Measurements from ENCODE around the gene HDAC6. TPM values are rescaled to one million over a fixed set of nuclear protein-coding genes. Genes with fewer than 3 reads are reported as not detected.
A peak's percentile ranks its signal among the peaks of the same experiment; 100 is the strongest.
"Not testable (repeated sequence)": the region's sequence is repeated elsewhere in the genome, so short reads cannot be mapped to it uniquely, and the experiment has no call there.

HDAC6 gene
- polyA plus RNA-seq, 4 donors = 123 to 209 (median 159) TPM

DNA sequence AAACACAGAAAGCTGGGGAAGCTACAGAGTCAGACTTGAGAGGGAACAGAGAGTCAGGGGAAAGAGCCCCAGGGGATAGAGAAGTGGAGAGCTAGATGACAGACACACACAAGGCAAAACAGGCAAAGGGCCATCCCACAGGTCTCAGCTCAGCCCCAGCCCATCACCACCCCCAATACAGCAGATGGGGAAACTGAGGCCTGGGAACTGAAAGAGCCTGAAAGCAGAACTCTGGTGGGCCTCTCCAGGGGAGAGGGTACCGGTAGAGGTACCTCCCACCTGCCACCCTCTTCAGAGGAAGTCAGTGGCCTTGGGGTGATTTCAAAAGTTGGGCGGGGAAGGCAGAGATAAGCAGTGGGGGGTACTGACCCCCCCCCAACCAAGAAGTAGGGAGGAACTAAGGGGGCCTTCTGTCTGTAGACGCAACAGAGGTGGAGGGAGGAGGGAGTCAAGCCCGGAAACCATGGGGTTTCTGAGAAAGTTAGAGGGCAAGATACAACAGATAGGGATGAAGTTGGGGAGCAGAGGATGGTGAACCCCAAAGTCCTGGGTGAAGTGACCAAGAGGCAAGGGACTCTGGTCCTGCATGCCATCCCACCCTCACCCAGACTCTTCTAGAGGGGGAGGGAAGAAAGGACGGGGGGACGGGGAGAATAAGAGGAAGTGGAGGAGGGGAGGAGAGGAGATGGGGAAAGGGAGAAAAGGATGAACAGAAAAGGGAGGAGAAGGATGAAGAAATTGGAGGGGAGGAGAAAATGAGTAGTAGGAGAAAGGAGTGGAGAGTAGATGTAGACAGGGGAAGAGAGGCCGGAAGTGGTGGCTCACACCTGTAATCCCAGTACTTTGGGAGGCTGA, 12.3 kb upstream of the HDAC6 start:
- DNase-seq (ENCODE audit: low read depth in 4 of 4, low spot score in 3 of 4) = no peak

DNA sequence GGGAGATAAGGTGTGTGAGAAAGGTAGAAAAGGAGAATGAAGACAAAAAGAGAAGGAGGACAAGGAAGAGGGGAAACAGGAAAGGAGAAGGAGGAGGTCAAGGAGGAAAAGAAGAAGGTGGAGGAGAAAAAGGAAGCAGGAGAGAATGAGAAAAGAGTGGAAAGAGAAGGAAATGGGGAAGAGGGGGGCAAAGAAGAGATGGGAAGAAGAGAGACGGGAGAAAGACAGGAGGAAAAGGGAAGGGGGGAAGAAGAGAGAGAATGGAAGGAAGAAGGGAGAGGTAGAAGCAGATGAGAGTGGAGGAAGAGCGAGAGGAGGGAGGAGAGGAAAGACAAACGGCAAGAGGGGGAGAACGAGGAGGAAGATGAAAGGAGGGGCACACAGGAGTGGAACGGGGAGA, 11.4 kb upstream of the HDAC6 start:
- DNase-seq (ENCODE audit: low read depth in 4 of 4, low spot score in 3 of 4) = no peak

DNA sequence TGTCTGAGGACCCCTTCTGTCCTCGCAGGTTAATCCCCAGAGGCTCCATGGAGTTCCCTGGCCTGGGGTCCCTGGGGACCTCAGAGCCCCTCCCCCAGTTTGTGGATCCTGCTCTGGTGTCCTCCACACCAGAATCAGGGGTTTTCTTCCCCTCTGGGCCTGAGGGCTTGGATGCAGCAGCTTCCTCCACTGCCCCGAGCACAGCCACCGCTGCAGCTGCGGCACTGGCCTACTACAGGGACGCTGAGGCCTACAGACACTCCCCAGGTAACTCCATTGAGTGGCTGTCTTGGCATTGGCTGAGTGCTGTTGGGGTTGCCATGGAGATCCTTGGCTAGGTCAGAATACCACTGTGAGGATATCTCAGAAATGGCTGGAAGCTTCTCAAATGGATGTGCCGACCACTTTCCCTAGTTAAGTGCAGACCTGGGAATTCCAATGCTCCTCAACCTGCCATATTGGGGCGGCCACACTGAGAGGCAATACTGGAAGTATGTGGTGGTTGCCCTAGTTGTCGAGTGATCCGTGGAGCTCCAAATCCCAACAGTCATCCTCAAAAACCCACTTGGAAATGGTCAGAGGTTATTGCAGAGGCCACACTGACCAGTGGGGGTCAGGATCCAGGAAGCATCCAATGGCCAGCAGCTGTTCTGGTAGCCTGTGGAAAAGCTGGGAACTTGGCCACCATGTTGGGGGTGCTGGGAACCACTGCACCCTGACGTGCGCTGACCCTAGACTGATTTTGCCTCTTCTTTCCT, 10.6 kb upstream of the HDAC6 start:
- no peak for DNase-seq (ENCODE audit: low read depth in 4 of 4, low spot score in 3 of 4)

DNA sequence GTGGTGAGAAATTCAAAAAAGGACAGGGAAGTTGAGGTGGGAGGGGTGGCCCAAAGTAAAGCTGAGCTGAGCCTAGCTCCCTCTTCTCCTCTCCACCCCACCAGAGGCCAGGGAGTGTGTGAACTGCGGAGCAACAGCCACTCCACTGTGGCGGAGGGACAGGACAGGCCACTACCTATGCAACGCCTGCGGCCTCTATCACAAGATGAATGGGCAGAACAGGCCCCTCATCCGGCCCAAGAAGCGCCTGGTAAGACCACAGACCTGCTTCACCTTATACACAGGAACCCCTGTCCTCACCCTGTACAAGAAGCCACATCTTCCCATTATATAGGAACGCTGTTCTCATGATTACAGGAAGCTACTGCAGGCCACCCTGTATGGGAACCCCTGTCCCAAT, 9.6 kb upstream of the HDAC6 start:
- no peak for DNase-seq (ENCODE audit: low read depth in 4 of 4, low spot score in 3 of 4)

DNA sequence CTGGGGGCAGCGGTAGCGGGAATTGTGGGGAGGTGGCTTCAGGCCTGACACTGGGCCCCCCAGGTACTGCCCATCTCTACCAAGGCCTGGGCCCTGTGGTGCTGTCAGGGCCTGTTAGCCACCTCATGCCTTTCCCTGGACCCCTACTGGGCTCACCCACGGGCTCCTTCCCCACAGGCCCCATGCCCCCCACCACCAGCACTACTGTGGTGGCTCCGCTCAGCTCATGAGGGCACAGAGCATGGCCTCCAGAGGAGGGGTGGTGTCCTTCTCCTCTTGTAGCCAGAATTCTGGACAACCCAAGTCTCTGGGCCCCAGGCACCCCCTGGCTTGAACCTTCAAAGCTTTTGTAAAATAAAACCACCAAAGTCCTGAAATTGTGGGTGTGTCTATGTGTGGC, 7.9 kb upstream of the HDAC6 start:
- DNase-seq (ENCODE audit: low read depth in 4 of 4, low spot score in 3 of 4) = no peak

DNA sequence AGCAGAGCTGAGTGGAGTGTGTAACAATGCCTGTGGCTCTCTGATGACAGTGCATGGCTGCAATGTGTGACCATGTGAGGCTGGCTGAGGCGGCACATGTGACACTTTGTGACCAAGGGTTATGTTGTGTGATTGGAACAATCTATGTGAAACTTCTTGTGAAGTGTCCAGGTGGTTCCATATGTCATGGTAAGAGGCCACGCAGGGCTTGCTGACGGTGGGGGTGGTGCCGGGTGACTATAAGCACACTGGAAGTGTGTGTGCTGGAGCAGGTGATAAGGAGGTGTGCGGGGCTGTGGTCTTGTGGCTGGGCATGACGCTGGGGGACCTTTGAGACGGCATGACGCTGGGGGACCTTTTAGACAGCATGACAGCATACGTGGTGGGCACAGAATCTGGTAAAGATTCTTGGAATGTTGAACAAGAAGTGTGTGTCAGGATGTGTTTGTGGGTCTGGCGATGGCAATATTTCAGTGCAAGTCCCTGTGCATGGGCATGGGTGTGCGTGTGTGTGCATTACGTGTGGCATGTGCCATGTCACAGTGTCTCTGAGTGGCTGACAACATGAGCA, 7.4 kb upstream of the HDAC6 start:
- DNase-seq (ENCODE audit: low read depth in 4 of 4, low spot score in 3 of 4) = no peak

DNA sequence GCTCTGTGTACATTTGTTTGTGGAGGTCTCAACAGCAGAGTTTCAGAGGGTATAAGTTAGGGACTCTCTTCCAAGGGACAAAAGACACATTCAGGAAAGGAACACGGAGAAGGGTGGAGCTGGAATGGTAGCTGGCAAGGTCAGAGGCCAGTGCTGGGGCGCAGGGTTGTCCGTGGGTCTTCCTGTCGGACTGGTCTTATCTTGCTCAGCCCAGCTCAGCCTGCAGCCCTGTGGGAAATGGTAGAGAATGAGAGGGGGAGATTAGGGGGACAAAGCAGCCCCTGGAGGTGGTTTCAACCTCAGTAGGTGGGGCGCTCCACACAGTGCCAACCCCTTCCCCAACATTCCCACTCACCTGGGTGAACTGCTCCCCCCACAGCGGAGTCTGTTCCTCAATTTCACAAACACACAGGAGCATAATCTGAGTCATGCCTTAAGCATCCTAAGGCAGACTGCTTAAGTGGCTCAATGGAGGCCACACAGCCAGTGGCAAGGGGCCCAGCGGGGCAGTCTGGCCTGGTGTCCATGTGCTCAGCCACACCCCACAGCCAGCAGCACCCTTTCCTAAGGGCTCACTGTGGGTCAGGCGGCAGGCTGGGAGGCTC, 6.9 kb upstream of the HDAC6 start:
- DNase-seq (ENCODE audit: low read depth in 4 of 4, low spot score in 3 of 4) = no peak

DNA sequence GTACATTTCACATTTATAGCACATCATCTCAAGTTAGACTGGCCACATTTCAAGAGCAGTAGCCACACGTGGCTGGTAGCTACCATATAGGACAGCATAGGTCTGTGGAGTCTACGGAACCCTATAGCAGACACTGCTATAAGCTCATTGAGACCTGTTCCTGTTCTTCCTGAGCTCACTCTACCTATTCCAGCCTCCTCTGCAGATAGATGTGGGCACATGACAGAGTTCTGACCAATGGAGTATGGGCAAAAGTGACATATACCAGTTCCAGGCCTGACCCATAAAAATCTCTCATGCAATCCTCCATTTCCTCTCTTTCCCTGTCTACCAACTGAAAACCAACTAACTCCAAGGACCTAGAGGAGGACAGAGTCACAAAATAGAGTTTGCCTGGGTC, 3.5 kb upstream of the HDAC6 start:
- no peak for DNase-seq (ENCODE audit: low read depth in 4 of 4, low spot score in 3 of 4)

DNA sequence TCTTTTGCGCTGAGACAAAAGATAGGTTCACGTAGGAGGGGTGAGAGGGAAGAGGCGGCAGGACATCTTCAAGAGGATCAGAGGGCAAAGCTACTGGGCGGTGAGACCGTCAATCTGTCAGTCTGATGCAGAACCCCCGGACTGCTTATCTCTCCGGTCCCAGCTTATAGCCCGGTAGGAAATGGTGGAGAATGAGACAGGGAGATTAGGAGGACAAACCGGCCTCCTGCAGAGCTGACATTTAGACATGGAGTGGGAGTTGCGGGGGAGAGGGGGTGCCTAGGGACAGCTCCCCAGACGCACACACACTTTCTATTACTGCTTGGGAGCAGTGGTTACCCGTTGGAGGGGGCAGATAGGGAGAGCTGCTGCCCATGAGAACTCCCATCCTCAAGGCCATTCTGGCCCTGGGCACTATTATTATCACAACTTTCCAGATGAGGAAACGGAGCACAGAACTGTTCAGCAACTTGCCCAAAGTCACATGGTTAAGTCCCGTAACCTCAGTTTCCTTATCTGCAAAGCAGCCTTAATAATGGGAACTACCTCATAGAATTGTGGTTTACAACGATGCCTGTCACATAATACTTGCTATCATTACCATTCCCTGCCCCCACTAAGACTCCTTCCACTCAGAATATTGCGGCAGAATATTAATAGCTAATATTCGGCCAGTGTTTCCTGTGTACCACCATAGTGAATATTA, 1.1 kb upstream of the HDAC6 start:
- DNase-seq (ENCODE audit: low read depth in 4 of 4, low spot score in 3 of 4) = no peak

DNA sequence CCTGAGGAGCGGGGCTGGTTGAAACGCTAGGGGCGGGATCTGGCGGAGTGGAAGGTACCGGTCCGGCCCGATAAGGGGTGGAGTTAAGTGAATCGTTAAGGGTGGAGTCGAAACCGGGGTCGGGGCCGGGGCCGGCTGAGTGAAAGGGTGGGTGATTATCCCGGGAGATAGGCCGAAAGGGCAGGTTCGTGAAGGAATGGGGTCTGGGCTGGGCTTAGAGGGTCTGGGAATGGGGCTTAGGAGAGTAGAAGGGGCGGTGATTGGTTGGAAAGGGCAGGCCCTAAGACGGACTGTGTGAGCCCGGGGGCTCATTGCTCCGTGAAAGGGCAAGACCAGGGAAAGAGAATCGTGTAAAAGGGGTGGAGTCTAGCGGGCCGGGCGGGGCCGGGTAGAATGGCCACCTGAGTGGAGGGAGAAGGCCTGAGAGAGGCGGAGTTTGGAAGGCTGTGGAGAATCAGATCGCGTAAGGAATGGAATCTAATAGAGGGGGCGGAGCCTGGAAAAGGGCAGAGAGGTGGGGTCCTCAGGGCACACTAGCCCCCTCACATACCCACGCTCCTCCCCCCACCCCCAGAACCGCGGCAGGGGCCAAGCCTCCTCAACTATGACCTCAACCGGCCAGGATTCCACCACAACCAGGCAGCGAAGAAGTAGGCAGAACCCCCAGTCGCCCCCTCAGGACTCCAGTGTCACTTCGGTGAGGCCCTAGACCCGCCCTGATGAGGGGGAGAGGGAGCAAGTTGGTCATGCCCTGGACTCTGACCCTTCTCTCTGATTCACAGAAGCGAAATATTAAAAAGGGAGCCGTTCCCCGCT, 430 bp downstream of the HDAC6 start:
- peak; percentile 41 to 57 (median 52) for DNase-seq (ENCODE audit: low read depth in 4 of 4, low spot score in 3 of 4)

DNA sequence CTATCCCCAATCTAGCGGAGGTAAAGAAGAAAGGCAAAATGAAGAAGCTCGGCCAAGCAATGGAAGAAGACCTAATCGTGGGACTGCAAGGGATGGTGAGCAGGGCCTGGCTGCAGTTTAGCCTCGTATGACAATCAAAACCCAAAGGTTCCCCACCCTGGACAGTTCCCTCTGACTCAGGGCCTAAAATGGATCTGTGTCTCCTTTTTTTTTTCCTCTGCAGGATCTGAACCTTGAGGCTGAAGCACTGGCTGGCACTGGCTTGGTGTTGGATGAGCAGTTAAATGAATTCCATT, 986 bp downstream of the HDAC6 start:
- DNase-seq (ENCODE audit: low read depth in 4 of 4, low spot score in 3 of 4) = no peak

DNA sequence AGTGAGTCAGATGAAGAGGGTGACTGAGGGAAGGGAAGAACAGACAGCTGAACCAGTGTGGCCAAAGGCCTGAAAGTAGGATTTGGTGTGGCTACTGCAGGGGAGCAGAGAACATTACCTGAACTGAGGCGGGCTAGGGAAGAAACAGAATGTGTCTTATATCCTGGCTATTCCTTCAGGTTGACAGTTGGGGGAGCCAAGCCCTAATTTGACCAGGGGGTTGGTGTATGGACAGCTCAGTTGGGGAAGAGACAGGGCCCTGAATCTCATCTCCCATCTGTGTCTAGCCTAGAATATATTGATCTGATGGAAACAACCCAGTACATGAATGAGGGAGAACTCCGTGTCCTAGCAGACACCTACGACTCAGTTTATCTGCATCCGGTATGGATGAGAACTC, 4.2 kb downstream of the HDAC6 start:
- DNase-seq (ENCODE audit: low read depth in 4 of 4, low spot score in 3 of 4) = no peak

DNA sequence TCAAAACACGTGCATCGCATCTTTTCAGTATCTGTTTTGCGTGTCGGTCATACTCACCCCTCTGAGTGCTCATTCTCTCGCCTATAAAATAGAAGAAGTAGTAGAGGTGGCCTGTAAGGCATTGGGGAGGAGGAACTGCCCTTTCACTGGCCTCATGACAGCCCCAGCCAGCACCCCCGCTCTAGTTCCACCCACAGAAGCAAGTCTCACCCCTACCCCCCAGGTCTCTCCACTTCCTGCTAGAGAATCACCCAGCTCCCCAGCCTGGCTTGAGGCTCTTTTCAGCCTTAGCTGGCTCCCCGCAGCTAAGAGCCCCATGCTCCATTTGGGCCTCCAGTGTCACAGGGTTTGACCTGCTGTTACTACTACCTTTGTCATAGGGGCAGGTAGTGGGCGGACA, 11.8 kb downstream of the HDAC6 start:
- DNase-seq (ENCODE audit: low read depth in 4 of 4, low spot score in 3 of 4) = no peak

DNA sequence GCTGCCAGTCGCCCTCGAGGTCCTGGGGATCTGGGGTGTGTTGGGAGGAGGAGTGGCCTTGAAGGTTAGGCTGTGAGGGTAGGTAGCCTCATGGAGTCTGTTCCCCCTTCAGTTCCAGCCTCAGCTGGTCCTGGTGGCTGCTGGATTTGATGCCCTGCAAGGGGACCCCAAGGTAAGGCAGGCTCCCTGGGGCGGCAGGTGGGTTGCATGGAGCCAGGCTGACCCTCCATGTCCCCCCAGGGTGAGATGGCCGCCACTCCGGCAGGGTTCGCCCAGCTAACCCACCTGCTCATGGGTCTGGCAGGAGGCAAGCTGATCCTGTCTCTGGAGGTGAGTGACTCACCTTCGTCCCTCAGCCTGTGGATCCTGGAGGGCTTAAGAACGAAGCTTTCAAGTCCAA, 12.9 kb downstream of the HDAC6 start:
- no peak for DNase-seq (ENCODE audit: low read depth in 4 of 4, low spot score in 3 of 4)

DNA sequence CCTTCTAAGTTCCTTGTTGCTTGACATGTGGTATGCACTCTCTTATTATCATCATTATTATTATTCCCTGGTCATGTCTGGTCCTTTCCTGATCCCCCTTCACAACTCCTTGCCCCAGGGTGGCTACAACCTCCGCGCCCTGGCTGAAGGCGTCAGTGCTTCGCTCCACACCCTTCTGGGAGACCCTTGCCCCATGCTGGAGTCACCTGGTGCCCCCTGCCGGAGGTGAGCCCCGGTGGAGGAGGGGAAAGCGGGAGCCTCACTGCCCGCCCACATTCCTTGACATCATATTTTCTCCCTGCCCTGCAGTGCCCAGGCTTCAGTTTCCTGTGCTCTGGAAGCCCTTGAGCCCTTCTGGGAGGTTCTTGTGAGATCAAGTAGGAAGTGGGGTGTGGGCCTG, 13.4 kb downstream of the HDAC6 start:
- no peak for DNase-seq (ENCODE audit: low read depth in 4 of 4, low spot score in 3 of 4)

DNA sequence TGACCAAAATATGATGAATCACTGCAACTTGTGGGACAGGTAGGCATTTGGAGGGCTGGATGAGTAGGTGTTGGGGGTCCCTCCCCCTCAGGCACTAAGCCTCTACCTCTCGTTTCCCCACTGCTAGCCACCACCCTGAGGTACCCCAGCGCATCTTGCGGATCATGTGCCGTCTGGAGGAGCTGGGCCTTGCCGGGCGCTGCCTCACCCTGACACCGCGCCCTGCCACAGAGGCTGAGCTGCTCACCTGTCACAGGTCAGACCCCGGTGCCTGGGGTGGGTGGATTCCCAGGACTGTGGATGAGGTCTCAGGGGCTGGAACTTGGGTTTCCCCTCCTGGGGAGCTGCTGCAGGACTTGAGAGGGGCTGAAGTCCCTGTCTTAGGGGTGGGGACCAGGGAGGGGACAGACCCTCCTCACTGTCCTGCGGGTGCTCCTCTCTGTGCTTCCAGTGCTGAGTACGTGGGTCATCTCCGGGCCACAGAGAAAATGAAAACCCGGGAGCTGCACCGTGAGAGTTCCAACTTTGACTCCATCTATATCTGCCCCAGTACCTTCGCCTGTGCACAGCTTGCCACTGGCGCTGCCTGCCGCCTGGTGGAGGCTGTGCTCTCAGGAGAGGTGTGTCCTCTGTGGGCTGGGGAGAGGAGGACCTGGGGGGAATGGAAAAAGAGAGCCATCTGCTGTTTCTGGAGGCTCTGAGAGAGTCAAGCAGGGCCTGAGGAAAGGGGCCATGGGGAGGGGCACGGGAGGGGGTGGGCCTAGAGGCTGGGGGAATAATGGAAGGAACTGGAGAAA, 14.3 kb downstream of the HDAC6 start:
- DNase-seq (ENCODE audit: low read depth in 4 of 4, low spot score in 3 of 4) = no peak

DNA sequence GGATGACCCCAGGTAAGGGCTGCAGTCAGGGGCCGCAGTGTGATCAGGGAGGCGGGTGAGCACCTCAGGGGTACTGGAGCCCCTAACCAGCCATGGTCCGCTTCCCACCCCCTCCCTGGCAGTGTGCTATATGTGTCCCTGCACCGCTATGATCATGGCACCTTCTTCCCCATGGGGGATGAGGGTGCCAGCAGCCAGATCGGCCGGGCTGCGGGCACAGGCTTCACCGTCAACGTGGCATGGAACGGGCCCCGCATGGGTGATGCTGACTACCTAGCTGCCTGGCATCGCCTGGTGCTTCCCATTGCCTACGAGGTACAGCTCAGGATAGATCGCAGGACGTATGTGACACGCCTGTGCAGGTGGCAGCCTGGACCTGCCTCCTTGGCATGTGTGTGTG, 16.2 kb downstream of the HDAC6 start:
- no peak for DNase-seq (ENCODE audit: low read depth in 4 of 4, low spot score in 3 of 4)

DNA sequence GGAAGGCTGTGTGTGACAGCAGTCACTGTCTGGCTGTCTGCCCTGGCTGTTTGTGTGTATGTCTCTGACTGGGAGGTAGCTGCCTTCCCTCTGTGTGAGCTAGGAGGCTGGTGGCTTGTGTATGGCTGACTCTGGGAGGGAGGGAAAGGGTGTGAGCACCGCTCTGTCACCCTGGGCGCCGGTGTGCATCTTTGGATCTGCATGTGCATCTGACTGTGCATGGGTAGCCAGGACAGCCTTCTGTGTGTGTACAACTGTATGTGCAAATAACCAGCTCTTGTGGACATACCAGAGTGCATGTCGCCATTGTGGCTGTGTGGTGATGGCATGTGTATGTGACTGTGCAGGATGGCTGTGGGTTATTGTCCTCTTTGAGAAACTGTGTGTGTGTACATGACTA, 17.0 kb downstream of the HDAC6 start:
- DNase-seq (ENCODE audit: low read depth in 4 of 4, low spot score in 3 of 4) = no peak

DNA sequence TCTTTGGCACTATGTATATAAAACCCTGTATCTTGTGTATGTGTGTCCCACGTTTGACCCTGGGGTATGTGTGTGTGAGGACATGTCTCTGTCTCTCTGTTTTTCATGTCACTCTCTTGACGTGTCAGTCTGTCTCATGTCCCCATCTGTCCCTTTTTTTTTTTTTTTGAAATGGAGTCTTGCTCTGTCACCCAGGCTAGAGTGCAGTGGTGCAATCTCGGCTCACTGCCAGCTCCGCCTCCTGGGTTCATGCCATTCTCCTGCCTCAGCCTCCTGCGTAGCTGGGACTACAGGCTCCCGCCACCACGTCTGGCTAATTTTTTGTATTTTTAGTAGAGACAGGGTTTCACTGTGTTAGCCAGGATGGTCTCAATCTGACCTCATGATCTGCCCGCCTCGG, 17.5 kb downstream of the HDAC6 start:
- DNase-seq (ENCODE audit: low read depth in 4 of 4, low spot score in 3 of 4) = not testable (repeated sequence)
